ENCODE results near the gene DLGAP3. TPM values are rescaled to one million over a fixed set of nuclear protein-coding genes. Genes with fewer than 3 reads are reported as not detected.

Gene DLGAP3
- total RNA-seq, 2 donors from 2014 or later: 0.52 to 2.3 TPM

- intact Hi-C loops (cut with DNase I): no loop called here
- DNase-seq: no peak
- WGBS, 2 donors: 54 to 57% methylated on average over 6 of the region's 6 CpGs
- Histone ChIP-seq H3K36me3 (replicated peaks in 1 of 2; ENCODE audit: insufficient read depth in 1 of 2, low read depth in 2 of 2) (peaks cover 0 to 8% of the 10 kb centered on the region in 2 donors), H3K9me3 (no peaks in the 10 kb centered on the region), H3K4me1 (peaks cover 52% of the 10 kb centered on the region), H3K4me3 (no peak overlapping the region), H3K27ac (no peak overlapping the region), H3K27me3 (no peaks in the 10 kb centered on the region)
- no peak for ATAC-seq
- TF ChIP-seq CTCF (IDR thresholded peaks at IDR 0.05) (no peak), POLR2A (IDR thresholded peaks at IDR 0.05) (no peak)
Observed at GRCh38 chr1:34850382-34850781, 79.1 kb downstream of the DLGAP3 start.

- no peaks in the 10 kb centered on the region for H3K36me3 ChIP-seq (replicated peaks in 1 of 2; ENCODE audit: insufficient read depth in 1 of 2, low read depth in 2 of 2)
- peaks cover 77% of the 10 kb centered on the region for H3K4me1 ChIP-seq
- 8 to 33% methylated on average over 3 to 7 of the region's 7 CpGs for WGBS, 2 donors
- ATAC-seq (no peak), DNase-seq (peak in 1 of 4 donors; percentile 43)
- no peaks in the 10 kb centered on the region for H3K27me3 ChIP-seq
- intact Hi-C loops (cut with DNase I): no loop called here
- H3K9me3 ChIP-seq: no peaks in the 10 kb centered on the region
- H3K4me3 ChIP-seq: no peak overlapping the region
- peak overlapping the region in 1 of 4 donors; percentile 38 for H3K27ac ChIP-seq
- TF ChIP-seq POLR2A (IDR thresholded peaks at IDR 0.05): no peak
- TF ChIP-seq CTCF (IDR thresholded peaks at IDR 0.05): no peak
Observed at GRCh38 chr1:34847094-34847493, 82.4 kb downstream of the DLGAP3 start.

GRCh38 chr1:34846265-34846664, 83.2 kb downstream of the DLGAP3 start:
- intact Hi-C loops (cut with DNase I): no loop called here
- Histone ChIP-seq H3K27ac (peak overlapping the region in 1 of 4 donors; percentile 38), H3K27me3 (no peaks in the 10 kb centered on the region), H3K36me3 (replicated peaks in 1 of 2; ENCODE audit: insufficient read depth in 1 of 2, low read depth in 2 of 2) (no peaks in the 10 kb centered on the region), H3K4me3 (no peak overlapping the region), H3K4me1 (peaks cover 74% of the 10 kb centered on the region), H3K9me3 (no peaks in the 10 kb centered on the region)
- no peak for DNase-seq
- TF ChIP-seq POLR2A (IDR thresholded peaks at IDR 0.05) (no peak), CTCF (IDR thresholded peaks at IDR 0.05) (no peak)
- ATAC-seq: no peak
- 92 to 100% methylated on average over 1 of the region's 2 CpGs for WGBS, 2 donors

- Histone ChIP-seq H3K9me3 (no peaks in the 10 kb centered on the region), H3K27me3 (no peaks in the 10 kb centered on the region), H3K27ac (peak overlapping the region in 1 of 4 donors; percentile 32), H3K4me3 (no peak overlapping the region), H3K36me3 (replicated peaks in 1 of 2; ENCODE audit: insufficient read depth in 1 of 2, low read depth in 2 of 2) (no peaks in the 10 kb centered on the region), H3K4me1 (peaks cover 75% of the 10 kb centered on the region)
- WGBS, 2 donors: 69 to 71% methylated on average over 12 to 16 of the region's 16 CpGs
- DNase-seq (no peak), ATAC-seq (no peak)
- intact Hi-C loops (cut with DNase I): no loop called here
- TF ChIP-seq CTCF (IDR thresholded peaks at IDR 0.05): no peak
- no peak for TF ChIP-seq POLR2A (IDR thresholded peaks at IDR 0.05)
Observed at GRCh38 chr1:34845131-34845901, 84.1 kb downstream of the DLGAP3 start.

- DNase-seq: no peak
- intact Hi-C loops (cut with DNase I): no loop called here
- Histone ChIP-seq H3K27me3 (no peaks in the 10 kb centered on the region), H3K27ac (peak overlapping the region in 2 of 4 donors; percentile 45 to 65), H3K36me3 (replicated peaks in 1 of 2; ENCODE audit: insufficient read depth in 1 of 2, low read depth in 2 of 2) (no peaks in the 10 kb centered on the region), H3K9me3 (no peaks in the 10 kb centered on the region), H3K4me3 (no peak overlapping the region), H3K4me1 (peaks cover 75% of the 10 kb centered on the region)
- ATAC-seq: no peak
- no peak for TF ChIP-seq CTCF (IDR thresholded peaks at IDR 0.05)
- TF ChIP-seq POLR2A (IDR thresholded peaks at IDR 0.05): no peak
- WGBS, 2 donors: 66 to 88% methylated on average over 4 of the region's 4 CpGs
Observed at GRCh38 chr1:34844252-34844634, 85.2 kb downstream of the DLGAP3 start.

Data from body of pancreas (tissue), 4 donors.